WTC11 (cell line): ENCODE measurements around the gene NPAT. TPM values are rescaled to one million over a fixed set of nuclear protein-coding genes. Genes with fewer than 3 reads are reported as not detected.

Experiments
- AFF4 ChIP-seq: sonication (generic); formaldehyde crosslinking; IDR thresholded peaks from 2 replicates; pipeline ENCODE4 v1.8.1; 2023; ENCODE audit warnings: mild to moderate bottlenecking, missing genetic modification reagents, borderline replicate concordance
- CREB1 ChIP-seq: sonication (generic); formaldehyde crosslinking; IDR thresholded peaks from 2 replicates; pipeline ENCODE4 v1.8.0; 2023; ENCODE audit warnings: mild to moderate bottlenecking, missing genetic modification reagents
- CREM ChIP-seq: sonication (generic); formaldehyde crosslinking; IDR thresholded peaks from 2 replicates; pipeline ENCODE4 v1.8.1; 2022; ENCODE audit warnings: mild to moderate bottlenecking, missing genetic modification reagents, moderate library complexity
- ELF4 ChIP-seq: sonication (generic); formaldehyde crosslinking; IDR thresholded peaks from 2 replicates; pipeline ENCODE4 v1.8.1; 2022; ENCODE audit warnings: low read depth, mild to moderate bottlenecking, moderate library complexity, missing genetic modification reagents
- FOXJ3 ChIP-seq: sonication (generic); formaldehyde crosslinking; IDR thresholded peaks from 2 replicates; pipeline ENCODE4 v1.9.0; 2021; ENCODE audit warnings: missing genetic modification reagents, mild to moderate bottlenecking, borderline replicate concordance
- FOXK1 ChIP-seq: sonication (generic); formaldehyde crosslinking; IDR thresholded peaks from 2 replicates; pipeline ENCODE4 v1.8.0; 2022; ENCODE audit warnings: mild to moderate bottlenecking, moderate library complexity, missing genetic modification reagents
- FOXP1 ChIP-seq: sonication (generic); formaldehyde crosslinking; IDR thresholded peaks from 2 replicates; pipeline ENCODE4 v1.8.0; 2022; ENCODE audit warnings: missing genetic modification reagents, mild to moderate bottlenecking, moderate library complexity, borderline replicate concordance
- GABPB1 ChIP-seq: sonication (generic); formaldehyde crosslinking; IDR thresholded peaks from 2 replicates; pipeline ENCODE4 v1.8.1; 2023; ENCODE audit warnings: mild to moderate bottlenecking, missing genetic modification reagents
- JAZF1 ChIP-seq: fragments of 250-450 bp; sonication (Bioruptor Pico); IDR thresholded peaks from 2 replicates; pipeline ENCODE4 v1.9.0; 2021; ENCODE audit warnings: moderate library complexity, mild to moderate bottlenecking, inconsistent platforms
- MLX ChIP-seq: sonication (generic); formaldehyde crosslinking; IDR thresholded peaks from 2 replicates; pipeline ENCODE4 v1.8.1; 2023; ENCODE audit warnings: mild to moderate bottlenecking, missing genetic modification reagents, moderate library complexity
- MYBL2 ChIP-seq: sonication (generic); formaldehyde crosslinking; IDR thresholded peaks from 2 replicates; pipeline ENCODE4 v1.8.1; 2023; ENCODE audit warnings: mild to moderate bottlenecking, moderate library complexity, missing genetic modification reagents
- NFATC4 ChIP-seq: fragments of 250-450 bp; sonication (Bioruptor Pico); IDR thresholded peaks from 2 replicates; pipeline ENCODE4 v1.9.0; 2021; ENCODE audit warnings: mild to moderate bottlenecking
- NFYB ChIP-seq: sonication (generic); formaldehyde crosslinking; conservative IDR thresholded peaks from 2 replicates; pipeline ENCODE4 v1.8.0; 2022; ENCODE audit warnings: low read depth, missing genetic modification reagents
- OVOL2 ChIP-seq: fragments of 250-450 bp; sonication (Bioruptor Pico); IDR thresholded peaks from 2 replicates; pipeline ENCODE4 v1.9.0; 2021; ENCODE audit warnings: mild to moderate bottlenecking, borderline replicate concordance
- TEAD1 ChIP-seq: sonication (generic); formaldehyde crosslinking; IDR thresholded peaks from 2 replicates; pipeline ENCODE4 v1.8.0; 2022; ENCODE audit warnings: mild to moderate bottlenecking, missing genetic modification reagents
- TP53 ChIP-seq: sonication (generic); formaldehyde crosslinking; IDR thresholded peaks from 2 replicates; pipeline ENCODE4 v1.8.1; 2023; ENCODE audit warnings: mild to moderate bottlenecking, missing genetic modification reagents
- ZNF219 ChIP-seq: sonication (generic); formaldehyde crosslinking; IDR thresholded peaks from 2 replicates; pipeline ENCODE4 v1.8.0; 2023; ENCODE audit warnings: missing genetic modification reagents, mild to moderate bottlenecking, borderline replicate concordance
- ZNF232 ChIP-seq: sonication (generic); formaldehyde crosslinking; IDR thresholded peaks from 2 replicates; pipeline ENCODE4 v1.8.0; 2022; ENCODE audit warnings: mild to moderate bottlenecking, missing genetic modification reagents
- ZNF317 ChIP-seq: sonication (generic); formaldehyde crosslinking; IDR thresholded peaks from 2 replicates; pipeline ENCODE4 v1.8.1; 2023; ENCODE audit warnings: low read depth, mild to moderate bottlenecking, moderate library complexity, missing genetic modification reagents, borderline replicate concordance
- ZNF671 ChIP-seq: fragments of 250-450 bp; sonication (Bioruptor Pico); IDR thresholded peaks from 2 replicates; pipeline ENCODE4 v1.8.0; 2021; ENCODE audit warnings: mild to moderate bottlenecking
- ZSCAN18 ChIP-seq: fragments of 250-450 bp; sonication (Bioruptor Pico); IDR thresholded peaks from 2 replicates; pipeline ENCODE4 v2.1.2; 2022; ENCODE audit warnings: mild to moderate bottlenecking, moderate library complexity
- total RNA-seq: library from RNA; stranded (reverse); gene quantifications from 3 replicates; pipeline ENCODE4 v1.2.3, GENCODE V29; 2021
- TF ChIP-seq, protein P1 (sequence below): sonication (generic); formaldehyde crosslinking; IDR thresholded peaks from 2 replicates; pipeline ENCODE4 v1.8.0; 2023; ENCODE audit warnings: missing genetic modification reagents, mild to moderate bottlenecking, borderline replicate concordance
- TF ChIP-seq, protein P2 (sequence below): fragments of 250-450 bp; sonication (Bioruptor Pico); IDR thresholded peaks from 2 replicates; pipeline ENCODE4 v1.9.0; 2021; ENCODE audit warnings: mild to moderate bottlenecking

The NPAT gene
- total RNA-seq, 1 experiment from 2014 or later, result 17.2 TPM

DNA sequence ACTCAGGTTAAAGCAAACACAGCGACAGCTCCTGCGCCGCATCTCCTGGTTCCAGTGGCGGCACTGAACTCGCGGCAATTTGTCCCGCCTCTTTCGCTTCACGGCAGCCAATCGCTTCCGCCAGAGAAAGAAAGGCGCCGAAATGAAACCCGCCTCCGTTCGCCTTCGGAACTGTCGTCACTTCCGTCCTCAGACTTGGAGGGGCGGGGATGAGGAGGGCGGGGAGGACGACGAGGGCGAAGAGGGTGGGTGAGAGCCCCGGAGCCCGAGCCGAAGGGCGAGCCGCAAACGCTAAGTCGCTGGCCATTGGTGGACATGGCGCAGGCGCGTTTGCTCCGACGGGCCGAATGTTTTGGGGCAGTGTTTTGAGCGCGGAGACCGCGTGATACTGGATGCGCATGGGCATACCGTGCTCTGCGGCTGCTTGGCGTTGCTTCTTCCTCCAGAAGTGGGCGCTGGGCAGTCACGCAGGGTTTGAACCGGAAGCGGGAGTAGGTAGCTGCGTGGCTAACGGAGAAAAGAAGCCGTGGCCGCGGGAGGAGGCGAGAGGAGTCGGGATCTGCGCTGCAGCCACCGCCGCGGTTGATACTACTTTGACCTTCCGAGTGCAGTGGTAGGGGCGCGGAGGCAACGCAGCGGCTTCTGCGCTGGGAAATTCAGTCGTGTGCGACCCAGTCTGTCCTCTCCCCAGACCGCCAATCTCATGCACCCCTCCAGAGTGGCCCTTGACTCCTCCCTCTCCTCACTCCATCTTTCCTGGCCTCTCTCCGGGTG, at the start of gene NPAT, which contains the start of gene ATM (continued):
- TF ChIP-seq FOXP1 (CRISPR knock-in tag) (peak; percentile 76), ZNF671 (no peak), ZNF219 (CRISPR knock-in tag) (no peak), NFYB (CRISPR knock-in tag) (peak; percentile 53), AFF4 (CRISPR knock-in tag) (no peak), CREM (peak; percentile 88), MYBL2 (CRISPR knock-in tag) (peak; percentile 84), GABPB1 (CRISPR knock-in tag) (peak; percentile 37; the same call in 1 of the 2 replicates), TP53 (CRISPR knock-in tag) (peak; percentile 54; the same call in 1 of the 2 replicates), TEAD1 (CRISPR knock-in tag) (peak; percentile 67; the same call in 1 of the 2 replicates), ZSCAN18 (CRISPR knock-in tag) (no peak), FOXJ3 (CRISPR knock-in tag) (no peak), MLX (CRISPR knock-in tag) (no peak), ZNF317 (CRISPR knock-in tag) (no peak), OVOL2 (CRISPR knock-in tag) (no peak), CREB1 (CRISPR knock-in tag) (0 out of 2 replicates have a peak, but pooled peaks have one; percentile 41), NFATC4 (no peak), FOXK1 (CRISPR knock-in tag) (peak; percentile 91), ZNF232 (CRISPR knock-in tag) (peak; percentile 28; the same call in 1 of the 2 replicates), JAZF1 (no peak), ELF4 (CRISPR knock-in tag) (no peak)
- TF ChIP-seq, protein P1, sequence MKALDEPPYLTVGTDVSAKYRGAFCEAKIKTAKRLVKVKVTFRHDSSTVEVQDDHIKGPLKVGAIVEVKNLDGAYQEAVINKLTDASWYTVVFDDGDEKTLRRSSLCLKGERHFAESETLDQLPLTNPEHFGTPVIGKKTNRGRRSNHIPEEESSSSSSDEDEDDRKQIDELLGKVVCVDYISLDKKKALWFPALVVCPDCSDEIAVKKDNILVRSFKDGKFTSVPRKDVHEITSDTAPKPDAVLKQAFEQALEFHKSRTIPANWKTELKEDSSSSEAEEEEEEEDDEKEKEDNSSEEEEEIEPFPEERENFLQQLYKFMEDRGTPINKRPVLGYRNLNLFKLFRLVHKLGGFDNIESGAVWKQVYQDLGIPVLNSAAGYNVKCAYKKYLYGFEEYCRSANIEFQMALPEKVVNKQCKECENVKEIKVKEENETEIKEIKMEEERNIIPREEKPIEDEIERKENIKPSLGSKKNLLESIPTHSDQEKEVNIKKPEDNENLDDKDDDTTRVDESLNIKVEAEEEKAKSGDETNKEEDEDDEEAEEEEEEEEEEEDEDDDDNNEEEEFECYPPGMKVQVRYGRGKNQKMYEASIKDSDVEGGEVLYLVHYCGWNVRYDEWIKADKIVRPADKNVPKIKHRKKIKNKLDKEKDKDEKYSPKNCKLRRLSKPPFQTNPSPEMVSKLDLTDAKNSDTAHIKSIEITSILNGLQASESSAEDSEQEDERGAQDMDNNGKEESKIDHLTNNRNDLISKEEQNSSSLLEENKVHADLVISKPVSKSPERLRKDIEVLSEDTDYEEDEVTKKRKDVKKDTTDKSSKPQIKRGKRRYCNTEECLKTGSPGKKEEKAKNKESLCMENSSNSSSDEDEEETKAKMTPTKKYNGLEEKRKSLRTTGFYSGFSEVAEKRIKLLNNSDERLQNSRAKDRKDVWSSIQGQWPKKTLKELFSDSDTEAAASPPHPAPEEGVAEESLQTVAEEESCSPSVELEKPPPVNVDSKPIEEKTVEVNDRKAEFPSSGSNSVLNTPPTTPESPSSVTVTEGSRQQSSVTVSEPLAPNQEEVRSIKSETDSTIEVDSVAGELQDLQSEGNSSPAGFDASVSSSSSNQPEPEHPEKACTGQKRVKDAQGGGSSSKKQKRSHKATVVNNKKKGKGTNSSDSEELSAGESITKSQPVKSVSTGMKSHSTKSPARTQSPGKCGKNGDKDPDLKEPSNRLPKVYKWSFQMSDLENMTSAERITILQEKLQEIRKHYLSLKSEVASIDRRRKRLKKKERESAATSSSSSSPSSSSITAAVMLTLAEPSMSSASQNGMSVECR (CRISPR knock-in tag), result peak; percentile 48; the same call in 1 of the 2 replicates
- TF ChIP-seq, protein P2, sequence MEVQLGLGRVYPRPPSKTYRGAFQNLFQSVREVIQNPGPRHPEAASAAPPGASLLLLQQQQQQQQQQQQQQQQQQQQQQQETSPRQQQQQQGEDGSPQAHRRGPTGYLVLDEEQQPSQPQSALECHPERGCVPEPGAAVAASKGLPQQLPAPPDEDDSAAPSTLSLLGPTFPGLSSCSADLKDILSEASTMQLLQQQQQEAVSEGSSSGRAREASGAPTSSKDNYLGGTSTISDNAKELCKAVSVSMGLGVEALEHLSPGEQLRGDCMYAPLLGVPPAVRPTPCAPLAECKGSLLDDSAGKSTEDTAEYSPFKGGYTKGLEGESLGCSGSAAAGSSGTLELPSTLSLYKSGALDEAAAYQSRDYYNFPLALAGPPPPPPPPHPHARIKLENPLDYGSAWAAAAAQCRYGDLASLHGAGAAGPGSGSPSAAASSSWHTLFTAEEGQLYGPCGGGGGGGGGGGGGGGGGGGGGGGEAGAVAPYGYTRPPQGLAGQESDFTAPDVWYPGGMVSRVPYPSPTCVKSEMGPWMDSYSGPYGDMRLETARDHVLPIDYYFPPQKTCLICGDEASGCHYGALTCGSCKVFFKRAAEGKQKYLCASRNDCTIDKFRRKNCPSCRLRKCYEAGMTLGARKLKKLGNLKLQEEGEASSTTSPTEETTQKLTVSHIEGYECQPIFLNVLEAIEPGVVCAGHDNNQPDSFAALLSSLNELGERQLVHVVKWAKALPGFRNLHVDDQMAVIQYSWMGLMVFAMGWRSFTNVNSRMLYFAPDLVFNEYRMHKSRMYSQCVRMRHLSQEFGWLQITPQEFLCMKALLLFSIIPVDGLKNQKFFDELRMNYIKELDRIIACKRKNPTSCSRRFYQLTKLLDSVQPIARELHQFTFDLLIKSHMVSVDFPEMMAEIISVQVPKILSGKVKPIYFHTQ (CRISPR knock-in tag), result no peak
